Activated CD8-positive, alpha-beta T cell treated with anti-CD3 and anti-CD28 coated beads for 36 hours (primary cell): ENCODE results near the gene DUSP21. TPM values are rescaled to one million over a fixed set of nuclear protein-coding genes. Genes with fewer than 3 reads are reported as not detected.

Experiments used
- ATAC-seq: fragments of 200-7000 bp; cut with Tn5 transposase; one replicate; pipeline ENCODE4 v1.10.0; 2021; ENCODE audit warnings: mild to moderate bottlenecking, moderate library complexity
- CTCF ChIA-PET: fragments of 350-600 bp; sonication (Branson Sonifier 250); formaldehyde crosslinking; loops from one replicate; lab custom pipeline; 2021; ENCODE audit warnings: antibody characterized with exemption; lab: Charles Lee
- POLR2A ChIA-PET: fragments of 350-600 bp; sonication (Branson Sonifier 250); formaldehyde crosslinking; loops from one replicate; lab custom pipeline; 2021; ENCODE audit warnings: antibody characterized with exemption; lab: Charles Lee
- DNase-seq: peaks from one replicate; pipeline ENCODE4 v3.0.0-alpha.2; 2020
- H3K27ac Mint-ChIP-seq: one replicate; pipeline ENCODE4 v1.8.0; 2021; ENCODE audit warnings: mild to moderate bottlenecking, mixed read lengths
- H3K27me3 Mint-ChIP-seq: one replicate; pipeline ENCODE4 v1.8.0; 2021; ENCODE audit warnings: mixed read lengths
- H3K36me3 Mint-ChIP-seq: one replicate; pipeline ENCODE4 v1.8.0; 2021; ENCODE audit warnings: low read depth, mixed read lengths
- H3K4me1 Mint-ChIP-seq: one replicate; pipeline ENCODE4 v1.8.0; 2021; ENCODE audit warnings: low read depth, mixed read lengths
- H3K4me3 Mint-ChIP-seq: one replicate; pipeline ENCODE4 v1.8.0; 2021; ENCODE audit warnings: mild to moderate bottlenecking, moderate library complexity, mixed read lengths
- H3K9me3 Mint-ChIP-seq: one replicate; pipeline ENCODE4 v1.8.0; 2021; ENCODE audit warnings: mixed read lengths
- CTCF ChIP-seq: fragments of 200-600 bp; IDR thresholded peaks from one replicate; pipeline ENCODE4 v1.8.0; 2022; ENCODE audit warnings: antibody characterized with exemption, mild to moderate bottlenecking
- intact Hi-C: fragments of 100-400 bp; cut with micrococcal nuclease; formaldehyde crosslinking; loops from one replicate; pipeline ENCODE4 v1.10.0; 2022
- total RNA-seq, 2 experiments: library from RNA; stranded (reverse); gene quantifications; one replicate each; pipeline ENCODE4 v1.2.3, GENCODE V29; 2021

Gene DUSP21
- total RNA-seq, 2 experiments from 2014 or later, result not detected

GRCh38 chrX:44875185-44875489 lies 31.3 kb downstream of the DUSP21 start:
- POLR2A ChIA-PET, result interaction anchor here (0.8 to 1.3 kb wide), 2 partner anchors 11 to 40 kb away, joined by 3 to 4 read pairs; no protein-coding TSS in a partner anchor
- H3K9me3 Mint-ChIP-seq, result no peaks in the 10 kb centered on the region

GRCh38 chrX:44876086-44876485 lies 32.3 kb downstream of the DUSP21 start:
- peak overlapping the region; percentile 95 for H3K4me3 Mint-ChIP-seq
- H3K9me3 Mint-ChIP-seq, result no peaks in the 10 kb centered on the region
- ChIA-PET CTCF (no interaction called here), POLR2A (interaction anchor here (0.6 to 1.3 kb wide), 2 partner anchors 10 to 15 kb away, joined by 3 to 5 read pairs; no protein-coding TSS in a partner anchor)
- intact Hi-C loops, result loop anchor here (10.0 kb wide), 1 partner anchor 49 kb away; no protein-coding TSS in a partner anchor
- H3K27ac Mint-ChIP-seq, result no peak overlapping the region
- no peak for DNase-seq
- H3K36me3 Mint-ChIP-seq, result peaks cover 12% of the 10 kb centered on the region
- no peak for TF ChIP-seq CTCF
- H3K4me1 Mint-ChIP-seq, result peaks cover 13% of the 10 kb centered on the region
- ATAC-seq, result no peak
- no peaks in the 10 kb centered on the region for H3K27me3 Mint-ChIP-seq

More at GRCh38 chrX:44875185-44875489, 31.3 kb downstream of the DUSP21 start:
- Mint-ChIP-seq H3K4me1 (peaks cover 10% of the 10 kb centered on the region), H3K36me3 (peaks cover 10% of the 10 kb centered on the region), H3K27ac (peak overlapping the region; percentile 99), H3K4me3 (peak overlapping the region; percentile 95), H3K27me3 (no peaks in the 10 kb centered on the region)
- ATAC-seq (no peak), DNase-seq (no peak)
- TF ChIP-seq CTCF, result no peak
- CTCF ChIA-PET, result no interaction called here
- intact Hi-C loops, result loop anchor here (10.0 kb wide), 1 partner anchor 50 kb away; no protein-coding TSS in a partner anchor

- Mint-ChIP-seq H3K27ac (no peak overlapping the region), H3K27me3 (no peaks in the 10 kb centered on the region), H3K4me1 (peaks cover 10% of the 10 kb centered on the region), H3K9me3 (no peaks in the 10 kb centered on the region), H3K4me3 (no peak overlapping the region), H3K36me3 (peaks cover 12% of the 10 kb centered on the region)
- ChIA-PET CTCF (no interaction called here), POLR2A (no interaction called here)
- no peak for TF ChIP-seq CTCF
- intact Hi-C loops, result loop anchor here (10.0 kb wide), 1 partner anchor 48 kb away; no protein-coding TSS in a partner anchor
- ATAC-seq (no peak), DNase-seq (no peak)
Measured at GRCh38 chrX:44876767-44877166, 32.9 kb downstream of the DUSP21 start.

- Mint-ChIP-seq H3K36me3 (peaks cover 12% of the 10 kb centered on the region), H3K4me3 (no peak overlapping the region), H3K9me3 (no peaks in the 10 kb centered on the region), H3K27me3 (no peaks in the 10 kb centered on the region), H3K27ac (no peak overlapping the region), H3K4me1 (peaks cover 18% of the 10 kb centered on the region)
- ChIA-PET CTCF (no interaction called here), POLR2A (no interaction called here)
- DNase-seq, result no peak
- no peak for ATAC-seq
- intact Hi-C loops, result loop anchor here (10.0 kb wide), 1 partner anchor 46 kb away; no protein-coding TSS in a partner anchor
- TF ChIP-seq CTCF, result no peak
Measured at GRCh38 chrX:44878780-44879179, 35.0 kb downstream of the DUSP21 start.

- Mint-ChIP-seq H3K27me3 (no peaks in the 10 kb centered on the region), H3K4me3 (no peak overlapping the region), H3K36me3 (peaks cover 6% of the 10 kb centered on the region), H3K27ac (no peak overlapping the region), H3K4me1 (peaks cover 27% of the 10 kb centered on the region), H3K9me3 (no peaks in the 10 kb centered on the region)
- DNase-seq (no peak), ATAC-seq (no peak)
- no peak for TF ChIP-seq CTCF
- intact Hi-C loops, result no loop called here
- POLR2A ChIA-PET, result no interaction called here
- CTCF ChIA-PET, result no interaction called here
Measured at GRCh38 chrX:44881549-44881948, 37.7 kb downstream of the DUSP21 start.
